C4-2B (cell line): Measurements from ENCODE around the gene MYG1.

Experiments
- CTCF ChIP-seq: fragments of 450-650 bp; conservative IDR thresholded peaks from 2 replicates; pipeline ENCODE4 v1.5.1; 2017; ENCODE audit warnings: mild to moderate bottlenecking
- ZFX ChIP-seq: fragments of 450-650 bp; IDR thresholded peaks from 2 replicates; pipeline ENCODE4 v1.6.1; 2017

- TF ChIP-seq CTCF (no peak), ZFX (no peak)
Measured at GRCh38 chr12:53332744-53333143, 33.2 kb downstream of the MYG1 start.
